HL-60 (cell line): ENCODE data around the gene THSD7B.

Experiments
- DNase-seq, 2 experiments: peaks; one replicate each; pipeline ENCODE4 v3.0.0-alpha.2; 2010 to 2020; ENCODE audit warnings: low read depth in 1 of 2, low spot score in 1 of 2
- H3K27ac ChIP-seq: fragments of 250-450 bp; sonication (Bioruptor Pico); replicated peaks from 2 replicates; pipeline ENCODE4 v1.5.1; 2020; ENCODE audit warnings: mild to moderate bottlenecking, moderate library complexity
- H3K27me3 ChIP-seq: fragments of 250-450 bp; sonication (Bioruptor Pico); 2 replicates; pipeline ENCODE4 v1.5.1; 2021; ENCODE audit warnings: mild to moderate bottlenecking, moderate library complexity; ENCODE audit not compliant: insufficient read depth, poor library complexity, severe bottlenecking
- H3K4me3 ChIP-seq: replicated peaks from 2 replicates; pipeline ENCODE4 v1.5.1; 2011; ENCODE audit warnings: mild to moderate bottlenecking, control low read depth, low read length; ENCODE audit not compliant: insufficient read depth
- CTCF ChIP-seq: IDR thresholded peaks from one replicate; pipeline ENCODE4 v1.5.1; 2011; ENCODE audit warnings: low read length, control low read depth, inconsistent platforms; ENCODE audit not compliant: insufficient read depth
- GABPA ChIP-seq: IDR thresholded peaks from 2 replicates; pipeline ENCODE4 v1.6.1; 2012; ENCODE audit warnings: low read depth
- POLR2AphosphoS5 ChIP-seq: IDR thresholded peaks from 2 replicates; pipeline ENCODE4 v1.6.1; 2012; ENCODE audit warnings: low read depth
- REST ChIP-seq: IDR thresholded peaks from 2 replicates; pipeline ENCODE4 v1.6.1; 2012; ENCODE audit warnings: low read depth; ENCODE audit not compliant: insufficient replicate concordance
- SPI1 ChIP-seq: IDR thresholded peaks from 2 replicates; pipeline ENCODE4 v1.6.1; 2012; ENCODE audit warnings: low read depth, mild to moderate bottlenecking, borderline replicate concordance

THSD7B gene

GRCh38 chr2:137179542-137179941, 414.2 kb downstream of the THSD7B start:
- no peak for TF ChIP-seq SPI1
- TF ChIP-seq REST, result no peak
- TF ChIP-seq POLR2AphosphoS5, result no peak
- no peak for TF ChIP-seq CTCF
- no peak for TF ChIP-seq GABPA
- no peak for DNase-seq
- Histone ChIP-seq H3K27ac (no peak overlapping the region), H3K4me3 (no peak overlapping the region), H3K27me3 (no peaks in the 10 kb centered on the region)

- TF ChIP-seq SPI1 (no peak), CTCF (no peak), REST (no peak), POLR2AphosphoS5 (no peak), GABPA (no peak)
- no peak for DNase-seq
- H3K27ac ChIP-seq, result no peak overlapping the region
- H3K4me3 ChIP-seq, result no peak overlapping the region
- no peaks in the 10 kb centered on the region for H3K27me3 ChIP-seq
Observed at GRCh38 chr2:137180012-137180411, 414.7 kb downstream of the THSD7B start.

- Histone ChIP-seq H3K27ac (no peak overlapping the region), H3K27me3 (no peaks in the 10 kb centered on the region), H3K4me3 (no peak overlapping the region)
- DNase-seq, result no peak
- no peak for TF ChIP-seq POLR2AphosphoS5
- no peak for TF ChIP-seq CTCF
- no peak for TF ChIP-seq GABPA
- no peak for TF ChIP-seq REST
- TF ChIP-seq SPI1, result no peak
Observed at GRCh38 chr2:137181370-137181769, 416.0 kb downstream of the THSD7B start.
